Vagina (tissue), 2 donors: ENCODE measurements around the gene FBXL12.

Experiments
- POLR2A ChIP-seq, 2 donors: fragments of 450-650 bp; IDR thresholded peaks; one replicate each; pipeline ENCODE4 v1.6.1; 2017; ENCODE audit warnings: antibody characterized with exemption in 2 of 2, mild to moderate bottlenecking in 2 of 2, moderate library complexity in 2 of 2
- POLR2AphosphoS5 ChIP-seq, 2 donors: sonication (generic); formaldehyde crosslinking; IDR thresholded peaks; one replicate each; pipeline ENCODE4 v1.9.0; 2017; ENCODE audit warnings: antibody characterized with exemption in 2 of 2, mild to moderate bottlenecking in 2 of 2, low read depth in 1 of 2; ENCODE audit not compliant: insufficient read depth in 1 of 2
- TF ChIP-seq, protein P1 (sequence below), 3 experiments: fragments of 450-650 bp in 2 of 3; fragments of 200-600 bp in 1 of 3; sonication (generic) in 1 of 3; IDR thresholded peaks; one replicate each; pipeline ENCODE4 v1.5.1; 2017 to 2019; ENCODE audit warnings: antibody characterized with exemption in 3 of 3, mild to moderate bottlenecking in 2 of 3, moderate library complexity in 2 of 3

DNA sequence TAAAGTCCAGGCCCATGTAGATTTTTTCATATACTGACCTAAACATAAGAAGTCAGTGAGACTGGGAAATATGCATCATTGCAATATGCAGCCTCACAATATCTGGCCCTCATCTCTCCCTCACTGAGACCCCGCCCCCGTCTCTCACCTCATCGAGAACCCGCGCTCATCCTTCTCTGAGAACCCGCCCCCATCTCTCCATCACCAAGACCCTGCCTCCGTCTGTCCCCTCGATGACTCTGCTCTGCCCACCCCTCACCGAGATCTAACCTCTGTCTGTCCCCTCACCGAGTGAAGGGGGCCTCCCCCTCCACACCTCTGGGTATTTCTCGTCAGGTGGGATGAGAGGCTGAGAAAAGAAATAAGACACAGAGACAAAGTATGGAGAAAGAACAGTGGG is 29.8 kb downstream of the FBXL12 start:
- TF ChIP-seq, protein P1, sequence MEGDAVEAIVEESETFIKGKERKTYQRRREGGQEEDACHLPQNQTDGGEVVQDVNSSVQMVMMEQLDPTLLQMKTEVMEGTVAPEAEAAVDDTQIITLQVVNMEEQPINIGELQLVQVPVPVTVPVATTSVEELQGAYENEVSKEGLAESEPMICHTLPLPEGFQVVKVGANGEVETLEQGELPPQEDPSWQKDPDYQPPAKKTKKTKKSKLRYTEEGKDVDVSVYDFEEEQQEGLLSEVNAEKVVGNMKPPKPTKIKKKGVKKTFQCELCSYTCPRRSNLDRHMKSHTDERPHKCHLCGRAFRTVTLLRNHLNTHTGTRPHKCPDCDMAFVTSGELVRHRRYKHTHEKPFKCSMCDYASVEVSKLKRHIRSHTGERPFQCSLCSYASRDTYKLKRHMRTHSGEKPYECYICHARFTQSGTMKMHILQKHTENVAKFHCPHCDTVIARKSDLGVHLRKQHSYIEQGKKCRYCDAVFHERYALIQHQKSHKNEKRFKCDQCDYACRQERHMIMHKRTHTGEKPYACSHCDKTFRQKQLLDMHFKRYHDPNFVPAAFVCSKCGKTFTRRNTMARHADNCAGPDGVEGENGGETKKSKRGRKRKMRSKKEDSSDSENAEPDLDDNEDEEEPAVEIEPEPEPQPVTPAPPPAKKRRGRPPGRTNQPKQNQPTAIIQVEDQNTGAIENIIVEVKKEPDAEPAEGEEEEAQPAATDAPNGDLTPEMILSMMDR (IDR thresholded peaks at IDR 0.05) = no peak
- TF ChIP-seq POLR2AphosphoS5 (IDR thresholded peaks at IDR 0.05; ENCODE audit: insufficient read depth in 1 of 2, low read depth in 1 of 2) = no peak
- no peak for TF ChIP-seq POLR2A (IDR thresholded peaks at IDR 0.05)
